SK-N-SH treated with all-trans-retinoic acid at 6 μM for 48 hours (cell line): Measurements from ENCODE around the gene DDX10.
"Not testable (repeated sequence)": the region's sequence is repeated elsewhere in the genome, so short reads cannot be mapped to it uniquely, and the experiment has no call there.

ENCODE experiments used
- ATAC-seq: fragments of 200-7000 bp; cut with Tn5 transposase; 3 replicates; pipeline ENCODE4 v1.9.1; 2020; ENCODE audit warnings: mild to moderate bottlenecking, moderate library complexity
- ARNTL ChIP-seq: fragments of 450-650 bp; formaldehyde crosslinking; IDR thresholded peaks from 2 replicates; pipeline ENCODE4 v1.5.0; 2020; ENCODE audit warnings: low read depth, mild to moderate bottlenecking, moderate library complexity, borderline replicate concordance
- BACH2 ChIP-seq: fragments of 250-450 bp; sonication (Bioruptor Pico); IDR thresholded peaks from 2 replicates; pipeline ENCODE4 v1.9.0; 2021; ENCODE audit warnings: mild to moderate bottlenecking, borderline replicate concordance
- CREB5 ChIP-seq: fragments of 250-450 bp; sonication (Bioruptor Pico); IDR thresholded peaks from 2 replicates; pipeline ENCODE4 v1.5.1; 2020; ENCODE audit warnings: low read depth, mild to moderate bottlenecking, moderate library complexity
- CSDC2 ChIP-seq: fragments of 250-450 bp; sonication (Bioruptor Pico); IDR thresholded peaks from 2 replicates; pipeline ENCODE4 v1.5.0; 2020; ENCODE audit warnings: mild to moderate bottlenecking, moderate library complexity
- CSRNP3 ChIP-seq: fragments of 250-450 bp; sonication (Bioruptor Pico); IDR thresholded peaks from 2 replicates; pipeline ENCODE4 v1.5.1; 2021; ENCODE audit warnings: mild to moderate bottlenecking, moderate library complexity
- GLIS3 ChIP-seq: fragments of 250-450 bp; sonication (Bioruptor Pico); IDR thresholded peaks from 2 replicates; pipeline ENCODE4 v1.5.0; 2020; ENCODE audit warnings: mild to moderate bottlenecking, moderate library complexity
- ISL1 ChIP-seq: fragments of 250-450 bp; sonication (Bioruptor Pico); IDR thresholded peaks from 2 replicates; pipeline ENCODE4 v2.1.2; 2022; ENCODE audit warnings: mild to moderate bottlenecking, moderate library complexity
- OSR1 ChIP-seq: fragments of 250-450 bp; sonication (Bioruptor Pico); IDR thresholded peaks from 2 replicates; pipeline ENCODE4 v1.8.0; 2022; ENCODE audit warnings: moderate library complexity, mild to moderate bottlenecking, inconsistent platforms
- PATZ1 ChIP-seq: fragments of 250-450 bp; sonication (Bioruptor Pico); IDR thresholded peaks from 2 replicates; pipeline ENCODE4 v1.8.0; 2020; ENCODE audit warnings: mild to moderate bottlenecking, moderate library complexity, borderline replicate concordance
- POU6F1 ChIP-seq: fragments of 250-450 bp; sonication (Bioruptor Pico); IDR thresholded peaks from 2 replicates; pipeline ENCODE4 v1.8.0; 2021; ENCODE audit warnings: low read depth, mild to moderate bottlenecking, moderate library complexity, borderline replicate concordance
- PPARA ChIP-seq: fragments of 250-450 bp; sonication (Bioruptor Pico); IDR thresholded peaks from 2 replicates; pipeline ENCODE4 v1.5.0; 2020; ENCODE audit warnings: mild to moderate bottlenecking, borderline replicate concordance
- RARB ChIP-seq: fragments of 250-450 bp; sonication (Bioruptor Pico); IDR thresholded peaks from 2 replicates; pipeline ENCODE4 v1.8.0; 2021; ENCODE audit warnings: mild to moderate bottlenecking, moderate library complexity
- TOX ChIP-seq: fragments of 250-450 bp; sonication (Bioruptor Pico); IDR thresholded peaks from 2 replicates; pipeline ENCODE4 v1.8.0; 2021; ENCODE audit warnings: mild to moderate bottlenecking, moderate library complexity, borderline replicate concordance
- TSHZ2 ChIP-seq: fragments of 250-450 bp; sonication (Bioruptor Pico); IDR thresholded peaks from 2 replicates; pipeline ENCODE4 v1.5.0; 2020; ENCODE audit warnings: mild to moderate bottlenecking, moderate library complexity
- ZC3H10 ChIP-seq: fragments of 250-450 bp; sonication (Bioruptor Pico); IDR thresholded peaks from 2 replicates; pipeline ENCODE4 v1.5.1; 2021; ENCODE audit warnings: mild to moderate bottlenecking, moderate library complexity
- ZFP3 ChIP-seq: fragments of 250-450 bp; sonication (Bioruptor Pico); IDR thresholded peaks from 2 replicates; pipeline ENCODE4 v1.5.0; 2020; ENCODE audit warnings: mild to moderate bottlenecking, moderate library complexity
- ZFP30 ChIP-seq: fragments of 450-650 bp; formaldehyde crosslinking; IDR thresholded peaks from 2 replicates; pipeline ENCODE4 v1.5.0; 2022; ENCODE audit warnings: mild to moderate bottlenecking, moderate library complexity
- ZNF70 ChIP-seq: fragments of 450-650 bp; formaldehyde crosslinking; IDR thresholded peaks from 2 replicates; pipeline ENCODE4 v1.5.0; 2020; ENCODE audit warnings: mild to moderate bottlenecking, moderate library complexity
- ZNF8 ChIP-seq: fragments of 450-650 bp; formaldehyde crosslinking; IDR thresholded peaks from 2 replicates; pipeline ENCODE4 v1.5.0; 2020; ENCODE audit warnings: mild to moderate bottlenecking, moderate library complexity

The DDX10 gene

GRCh38 chr11:108768964-108769363, 104.1 kb downstream of the DDX10 start (continued):
- no peak for TF ChIP-seq CSDC2 (CRISPR knock-in tag)
- no peak for TF ChIP-seq ARNTL (CRISPR knock-in tag)
- TF ChIP-seq CSRNP3 (CRISPR knock-in tag), result no peak
- no peak for TF ChIP-seq ZNF70 (CRISPR knock-in tag)
- TF ChIP-seq ZFP30 (CRISPR knock-in tag), result no peak

- no peak for ATAC-seq
- TF ChIP-seq ISL1 (CRISPR knock-in tag) (no peak), PPARA (CRISPR knock-in tag) (no peak), CSRNP3 (CRISPR knock-in tag) (no peak), ZFP3 (CRISPR knock-in tag) (no peak), GLIS3 (CRISPR knock-in tag) (no peak), CREB5 (CRISPR knock-in tag) (no peak), RARB (CRISPR knock-in tag) (no peak), TSHZ2 (no peak), POU6F1 (CRISPR knock-in tag) (no peak), ZNF8 (CRISPR knock-in tag) (no peak), TOX (CRISPR knock-in tag) (no peak), OSR1 (CRISPR knock-in tag) (no peak)
Measured at GRCh38 chr11:108774037-108774730, 109.3 kb downstream of the DDX10 start.

- no peak for TF ChIP-seq BACH2 (CRISPR knock-in tag)
- no peak for TF ChIP-seq TOX (CRISPR knock-in tag)
- TF ChIP-seq PATZ1 (CRISPR knock-in tag), result no peak
- no peak for TF ChIP-seq ZC3H10 (CRISPR knock-in tag)
- no peak for TF ChIP-seq ZNF8 (CRISPR knock-in tag)
- no peak for TF ChIP-seq ZFP3 (CRISPR knock-in tag)
- no peak for TF ChIP-seq ARNTL (CRISPR knock-in tag)
- no peak for TF ChIP-seq POU6F1 (CRISPR knock-in tag)
Measured at GRCh38 chr11:108775324-108775723, 110.5 kb downstream of the DDX10 start.

GRCh38 chr11:108779147-108779546, 114.3 kb downstream of the DDX10 start:
- ATAC-seq, result not testable (repeated sequence)

More at GRCh38 chr11:108775324-108775723, 110.5 kb downstream of the DDX10 start:
- ATAC-seq, result no peak
